Measurements from ENCODE around the gene PDZD2.
"Not testable (repeated sequence)": the region's sequence is repeated elsewhere in the genome, so short reads cannot be mapped to it uniquely, and the experiment has no call there.

PDZD2 gene

GRCh38 chr5:32076699-32077695 lies 438.1 kb downstream of the PDZD2 start:
- no peaks in the 10 kb centered on the region for H3K27me3 ChIP-seq (ENCODE audit: control insufficient read depth, insufficient read depth, low read length)

GRCh38 chr5:32078855-32079254 lies 439.9 kb downstream of the PDZD2 start:
- H3K4me2 ChIP-seq (ENCODE audit: low read length); H3K36me3 ChIP-seq (ENCODE audit: control insufficient read depth, insufficient read depth, low read length); H3K9me3 ChIP-seq (ENCODE audit: control insufficient read depth, low read length); H3K79me2 ChIP-seq; H2AFZ ChIP-seq; H3K27ac ChIP-seq; H3K4me3 ChIP-seq (ENCODE audit: low read depth, low read length); H3K4me1 ChIP-seq; H3K27me3 ChIP-seq (ENCODE audit: control insufficient read depth, insufficient read depth, low read length); H3K9ac ChIP-seq: not testable (repeated sequence)

More at GRCh38 chr5:32076699-32077695, 438.1 kb downstream of the PDZD2 start:
- no peaks in the 10 kb centered on the region for H3K9me3 ChIP-seq (ENCODE audit: control insufficient read depth, low read length)
- H3K4me2 ChIP-seq (ENCODE audit: low read length) = no peak overlapping the region
- no peak overlapping the region for H3K4me3 ChIP-seq (ENCODE audit: low read depth, low read length)
- no peaks in the 10 kb centered on the region for H3K36me3 ChIP-seq (ENCODE audit: control insufficient read depth, insufficient read depth, low read length)
- no peak overlapping the region for H3K9ac ChIP-seq
- no peaks in the 10 kb centered on the region for H3K4me1 ChIP-seq
- H3K79me2 ChIP-seq = no peaks in the 10 kb centered on the region
- no peak overlapping the region for H2AFZ ChIP-seq
- H3K27ac ChIP-seq = no peak overlapping the region
- TF ChIP-seq CTCF (IDR thresholded peaks at IDR 0.05) = peak; percentile 76

GRCh38 chr5:32080565-32080964 lies 441.6 kb downstream of the PDZD2 start:
- not testable (repeated sequence) for H3K9me3 ChIP-seq (ENCODE audit: control insufficient read depth, low read length); H3K27ac ChIP-seq; H3K9ac ChIP-seq

GRCh38 chr5:32082701-32083100 lies 443.8 kb downstream of the PDZD2 start:
- Histone ChIP-seq H3K4me2 (ENCODE audit: low read length) (no peak overlapping the region), H3K9ac (no peak overlapping the region), H3K36me3 (ENCODE audit: control insufficient read depth, insufficient read depth, low read length) (no peaks in the 10 kb centered on the region), H3K79me2 (no peaks in the 10 kb centered on the region), H2AFZ (no peak overlapping the region), H3K4me1 (no peaks in the 10 kb centered on the region), H3K27me3 (ENCODE audit: control insufficient read depth, insufficient read depth, low read length) (no peaks in the 10 kb centered on the region), H3K9me3 (ENCODE audit: control insufficient read depth, low read length) (no peaks in the 10 kb centered on the region), H3K4me3 (ENCODE audit: low read depth, low read length) (no peak overlapping the region), H3K27ac (no peak overlapping the region)
- no peak for TF ChIP-seq CTCF (IDR thresholded peaks at IDR 0.05)

More at GRCh38 chr5:32080565-32080964, 441.6 kb downstream of the PDZD2 start:
- H3K79me2 ChIP-seq; H3K4me3 ChIP-seq (ENCODE audit: low read depth, low read length); H3K36me3 ChIP-seq (ENCODE audit: control insufficient read depth, insufficient read depth, low read length); H3K4me1 ChIP-seq; H2AFZ ChIP-seq; H3K27me3 ChIP-seq (ENCODE audit: control insufficient read depth, insufficient read depth, low read length); H3K4me2 ChIP-seq (ENCODE audit: low read length): not testable (repeated sequence)

- Histone ChIP-seq H3K27ac (no peak overlapping the region), H3K36me3 (ENCODE audit: control insufficient read depth, insufficient read depth, low read length) (no peaks in the 10 kb centered on the region), H3K4me3 (ENCODE audit: low read depth, low read length) (no peak overlapping the region), H3K79me2 (no peaks in the 10 kb centered on the region), H3K27me3 (ENCODE audit: control insufficient read depth, insufficient read depth, low read length) (no peaks in the 10 kb centered on the region), H3K9ac (no peak overlapping the region), H2AFZ (no peak overlapping the region), H3K4me1 (no peaks in the 10 kb centered on the region), H3K9me3 (ENCODE audit: control insufficient read depth, low read length) (no peaks in the 10 kb centered on the region), H3K4me2 (ENCODE audit: low read length) (no peak overlapping the region)
- no peak for TF ChIP-seq CTCF (IDR thresholded peaks at IDR 0.05)
These were observed 445.1 kb downstream of the PDZD2 start for GRCh38 chr5:32083981-32084430.
